ENCODE data around the gene SPRR2G.
A peak's percentile ranks its signal among the peaks of the same experiment; 100 is the strongest.
"Not testable (repeated sequence)": the region's sequence is repeated elsewhere in the genome, so short reads cannot be mapped to it uniquely, and the experiment has no call there.

The SPRR2G gene

GRCh38 chr1:153120945-153121344 is 29.7 kb downstream of the SPRR2G start:
- no peak overlapping the region for H3K4me3 ChIP-seq (ENCODE audit: low read depth, low read length)
- DNase-seq (ENCODE audit: low read depth): no peak

- no peak for DNase-seq (ENCODE audit: low read depth)
- H3K4me3 ChIP-seq (ENCODE audit: low read depth, low read length): no peak overlapping the region
Measured at GRCh38 chr1:153119491-153119971, 31.2 kb downstream of the SPRR2G start.

GRCh38 chr1:153115264-153115663 is 35.4 kb downstream of the SPRR2G start:
- DNase-seq (ENCODE audit: low read depth); H3K4me3 ChIP-seq (ENCODE audit: low read depth, low read length): not testable (repeated sequence)

GRCh38 chr1:153113416-153113815 is 37.3 kb downstream of the SPRR2G start, which contains the start of gene SPRR2F:
Gene SPRR2F, minus strand, starts transcription at chr1:153113516. Its CDS starts 783 bp downstream, at chr1:153112733.
- DNase-seq (ENCODE audit: low read depth): no peak
- no peak within 1 kb of the TSS for H3K4me3 ChIP-seq (ENCODE audit: low read depth, low read length)

GRCh38 chr1:153112454-153112853 is 38.2 kb downstream of the SPRR2G start:
- not testable (repeated sequence) for H3K4me3 ChIP-seq (ENCODE audit: low read depth, low read length); DNase-seq (ENCODE audit: low read depth)

- DNase-seq (ENCODE audit: low read depth): peak; percentile 18
- H3K4me3 ChIP-seq (ENCODE audit: low read depth, low read length): no peak overlapping the region
Measured at GRCh38 chr1:153100245-153100644, 50.4 kb downstream of the SPRR2G start.

All from skeletal muscle cell (primary cell).